Suprapubic skin (tissue), 4 donors: ENCODE results near the gene TPD52L2. TPM values are rescaled to one million over a fixed set of nuclear protein-coding genes. Genes with fewer than 3 reads are reported as not detected.
"Not testable (repeated sequence)": the region's sequence is repeated elsewhere in the genome, so short reads cannot be mapped to it uniquely, and the experiment has no call there.

Experiments
- DNase-seq, 2 donors: peaks; one replicate each; pipeline ENCODE4 v3.0.0-alpha.2; 2019; ENCODE audit warnings: low spot score in 2 of 2
- H3K27ac ChIP-seq: fragments of 200-600 bp; sonication (generic); one replicate; pipeline ENCODE4 v1.5.1; 2019
- H3K27me3 ChIP-seq: fragments of 200-600 bp; sonication (generic); one replicate; pipeline ENCODE4 v1.5.1; 2019
- H3K36me3 ChIP-seq: fragments of 200-600 bp; sonication (generic); one replicate; pipeline ENCODE4 v1.5.1; 2019
- H3K4me1 ChIP-seq: fragments of 200-600 bp; sonication (generic); one replicate; pipeline ENCODE4 v1.5.1; 2019
- H3K4me3 ChIP-seq: fragments of 200-600 bp; sonication (generic); one replicate; pipeline ENCODE4 v1.5.1; 2019; ENCODE audit warnings: mild to moderate bottlenecking
- H3K9me3 ChIP-seq: fragments of 200-600 bp; sonication (generic); one replicate; pipeline ENCODE4 v1.5.1; 2019
- CTCF ChIP-seq, 2 donors: fragments of 200-600 bp in 1 of 2; fragments of 450-650 bp in 1 of 2; sonication (generic) in 1 of 2; IDR thresholded peaks; one replicate each; pipeline ENCODE4 v1.5.1; 2016 to 2019; ENCODE audit warnings: antibody characterized with exemption in 2 of 2, mild to moderate bottlenecking in 1 of 2, moderate library complexity in 1 of 2
- EP300 ChIP-seq: sonication (generic); formaldehyde crosslinking; IDR thresholded peaks from one replicate; pipeline ENCODE4 v1.6.1; 2017; ENCODE audit warnings: antibody characterized with exemption
- POLR2A ChIP-seq, 2 donors: fragments of 450-650 bp; IDR thresholded peaks; one replicate each; pipeline ENCODE4 v1.6.1; 2017; ENCODE audit warnings: antibody characterized with exemption in 2 of 2, mild to moderate bottlenecking in 2 of 2, moderate library complexity in 2 of 2
- POLR2AphosphoS5 ChIP-seq, 3 donors: sonication (generic); formaldehyde crosslinking; IDR thresholded peaks; one replicate each; pipeline ENCODE4 v1.6.1; 2017; ENCODE audit warnings: antibody characterized with exemption in 3 of 3
- WGBS: methylation state at CpG from one replicate; pipeline ENCODE4 v1.1.5; 2018; 5-methylcytosine and 5-hydroxymethylcytosine counted together
- total RNA-seq, 4 donors: library from RNA; depleted of rRNA; stranded (reverse); fragments of >200 nt; gene quantifications; one replicate each; pipeline ENCODE4 v1.1.0, GENCODE V29; 2016

Gene TPD52L2
- total RNA-seq, 4 donors from 2014 or later, result 66.5 to 87.4 (median 74.1) TPM

GRCh38 chr20:63876489-63877036 lies 11.5 kb downstream of the TPD52L2 start:
- H3K27ac ChIP-seq, result no peak overlapping the region
- peaks cover 12% of the 10 kb centered on the region for H3K4me1 ChIP-seq
- 82% methylated on average over 7 of the region's 19 CpGs for WGBS
- no peaks in the 10 kb centered on the region for H3K27me3 ChIP-seq
- H3K9me3 ChIP-seq, result no peaks in the 10 kb centered on the region
- no peak overlapping the region for H3K4me3 ChIP-seq
- TF ChIP-seq POLR2A (IDR thresholded peaks at IDR 0.05) (no peak), CTCF (IDR thresholded peaks at IDR 0.05) (no peak), POLR2AphosphoS5 (IDR thresholded peaks at IDR 0.05) (no peak), EP300 (no peak)
- H3K36me3 ChIP-seq, result peaks cover 88% of the 10 kb centered on the region
- no peak for DNase-seq

- 91% methylated on average over 32 of the region's 32 CpGs for WGBS
- Histone ChIP-seq H3K36me3 (peaks cover 90% of the 10 kb centered on the region), H3K4me1 (peaks cover 9% of the 10 kb centered on the region), H3K27ac (no peak overlapping the region), H3K27me3 (no peaks in the 10 kb centered on the region), H3K4me3 (no peak overlapping the region), H3K9me3 (no peaks in the 10 kb centered on the region)
- DNase-seq, result no peak
- TF ChIP-seq POLR2A (IDR thresholded peaks at IDR 0.05) (no peak), EP300 (no peak), POLR2AphosphoS5 (IDR thresholded peaks at IDR 0.05) (no peak), CTCF (IDR thresholded peaks at IDR 0.05) (no peak)
These were observed 12.8 kb downstream of the TPD52L2 start for GRCh38 chr20:63877755-63878470.

- Histone ChIP-seq H3K4me3 (no peak overlapping the region), H3K27me3 (no peaks in the 10 kb centered on the region), H3K27ac (no peak overlapping the region), H3K9me3 (no peaks in the 10 kb centered on the region), H3K36me3 (peaks cover 91% of the 10 kb centered on the region), H3K4me1 (no peaks in the 10 kb centered on the region)
- 97% methylated on average over 11 of the region's 14 CpGs for WGBS
- TF ChIP-seq CTCF (IDR thresholded peaks at IDR 0.05), result no peak
- no peak for TF ChIP-seq EP300
- TF ChIP-seq POLR2AphosphoS5 (IDR thresholded peaks at IDR 0.05), result no peak
- TF ChIP-seq POLR2A (IDR thresholded peaks at IDR 0.05), result no peak
- no peak for DNase-seq
These were observed 14.0 kb downstream of the TPD52L2 start for GRCh38 chr20:63878899-63879663.

- not testable (repeated sequence) for H3K4me3 ChIP-seq, H3K27me3 ChIP-seq, H3K27ac ChIP-seq, H3K9me3 ChIP-seq, DNase-seq
- H3K36me3 ChIP-seq, result peaks cover 88% of the 10 kb centered on the region
- H3K4me1 ChIP-seq, result peaks cover 11% of the 10 kb centered on the region
- 91% methylated on average over 13 of the region's 13 CpGs for WGBS
These were observed 15.8 kb downstream of the TPD52L2 start for GRCh38 chr20:63880901-63881300.

GRCh38 chr20:63881451-63882226 lies 16.6 kb downstream of the TPD52L2 start:
- Histone ChIP-seq H3K4me3 (no peak overlapping the region), H3K4me1 (peaks cover 13% of the 10 kb centered on the region), H3K27ac (no peak overlapping the region), H3K27me3 (no peaks in the 10 kb centered on the region), H3K9me3 (no peaks in the 10 kb centered on the region), H3K36me3 (peaks cover 86% of the 10 kb centered on the region)
- no peak for DNase-seq
- 76% methylated on average over 11 of the region's 19 CpGs for WGBS
- no peak for TF ChIP-seq POLR2AphosphoS5 (IDR thresholded peaks at IDR 0.05)
- no peak for TF ChIP-seq EP300
- no peak for TF ChIP-seq POLR2A (IDR thresholded peaks at IDR 0.05)
- no peak for TF ChIP-seq CTCF (IDR thresholded peaks at IDR 0.05)
